Smooth muscle cell (in vitro differentiated cells): Measurements from ENCODE around the gene YWHAB. TPM values are rescaled to one million over a fixed set of nuclear protein-coding genes. Genes with fewer than 3 reads are reported as not detected.
"Not testable (repeated sequence)": the region's sequence is repeated elsewhere in the genome, so short reads cannot be mapped to it uniquely, and the experiment has no call there.

ENCODE experiments used
- DNase-seq: peaks from one replicate; lab custom pipeline; 2025; ENCODE audit not compliant: unreplicated experiment; lab: John Stamatoyannopoulos, UW
- H2AFZ ChIP-seq: fragments of 200-600 bp; sonication (generic); 2 replicates; pipeline ENCODE4 v1.6.0; 2016; ENCODE audit warnings: antibody characterized with exemption, low read depth, mild to moderate bottlenecking
- H3F3A ChIP-seq: fragments of 200-600 bp; sonication (generic); 2 replicates; pipeline ENCODE4 v1.6.0; 2017; ENCODE audit warnings: antibody characterized with exemption, low read depth
- H3K27ac ChIP-seq: fragments of 200-600 bp; sonication (generic); 2 replicates; pipeline ENCODE4 v1.5.1; 2016; ENCODE audit warnings: low read depth, mild to moderate bottlenecking
- H3K27me3 ChIP-seq: fragments of 200-600 bp; sonication (generic); 2 replicates; pipeline ENCODE4 v1.6.1; 2016; ENCODE audit warnings: low read depth, mild to moderate bottlenecking
- H3K36me3 ChIP-seq: fragments of 200-600 bp; sonication (generic); 2 replicates; pipeline ENCODE4 v1.5.1; 2016; ENCODE audit warnings: low read depth
- H3K4me1 ChIP-seq: fragments of 200-600 bp; sonication (generic); 2 replicates; pipeline ENCODE4 v1.5.1; 2016; ENCODE audit warnings: low read depth
- H3K4me2 ChIP-seq: fragments of 200-600 bp; sonication (generic); 2 replicates; pipeline ENCODE4 v1.6.0; 2016; ENCODE audit warnings: mild to moderate bottlenecking
- H3K4me3 ChIP-seq: fragments of 200-600 bp; sonication (generic); 2 replicates; pipeline ENCODE4 v1.5.1; 2016; ENCODE audit warnings: mild to moderate bottlenecking
- H3K79me2 ChIP-seq: fragments of 200-600 bp; sonication (generic); 2 replicates; pipeline ENCODE4 v1.6.0; 2016; ENCODE audit warnings: low read depth, mild to moderate bottlenecking
- H3K9ac ChIP-seq: fragments of 200-600 bp; sonication (generic); 2 replicates; pipeline ENCODE4 v1.6.0; 2016; ENCODE audit warnings: low read depth
- H3K9me3 ChIP-seq: fragments of 200-600 bp; sonication (generic); replicated peaks from 2 replicates; pipeline ENCODE4 v1.5.1; 2016; ENCODE audit warnings: low read depth
- H4K20me1 ChIP-seq: fragments of 200-600 bp; sonication (generic); 2 replicates; pipeline ENCODE4 v1.6.0; 2016; ENCODE audit warnings: low read depth
- CTCF ChIP-seq: fragments of 200-600 bp; sonication (generic); IDR thresholded peaks from 2 replicates; pipeline ENCODE4 v1.5.1; 2017; ENCODE audit warnings: borderline replicate concordance, mild to moderate bottlenecking, antibody characterized with exemption; ENCODE audit not compliant: insufficient read depth, poor library complexity, severe bottlenecking
- WGBS: methylation state at CpG from one replicate; pipeline ENCODE4 v1.1.7; 2016; ENCODE audit warnings: low lambda C conversion rate; 5-methylcytosine and 5-hydroxymethylcytosine counted together
- polyA plus RNA-seq: library from polyadenylated mRNA; unstranded; fragments of >200 nt; fragmentation: Nextera tagmentation; extraction: Ambion mirVana; gene quantifications from 2 replicates; pipeline ENCODE4 v1.2.1, GENCODE V29; 2016
- total RNA-seq: library from RNA; depleted of rRNA; stranded (reverse); fragments of >200 nt; gene quantifications from 2 replicates; pipeline ENCODE4 v1.2.3, GENCODE V29; 2014

YWHAB gene
- total and polyA plus RNA-seq, 2 experiments from 2014 or later = 99.8 to 226 TPM

GRCh38 chr20:44861531-44862006 lies 23.9 kb upstream of the YWHAB start:
- H3K27ac ChIP-seq = no peak overlapping the region

GRCh38 chr20:44862286-44862685 lies 23.2 kb upstream of the YWHAB start:
- DNase-seq = no peak
- no peaks in the 10 kb centered on the region for H3K36me3 ChIP-seq
- H3K9me3 ChIP-seq = no peaks in the 10 kb centered on the region
- no peak overlapping the region for H3K4me3 ChIP-seq
- no peaks in the 10 kb centered on the region for H4K20me1 ChIP-seq
- H3K27me3 ChIP-seq = no peaks in the 10 kb centered on the region
- no peak for TF ChIP-seq CTCF
- no peak overlapping the region for H3K4me2 ChIP-seq
- H3K27ac ChIP-seq = no peak overlapping the region
- H3F3A ChIP-seq = no peaks in the 10 kb centered on the region
- H3K4me1 ChIP-seq = no peaks in the 10 kb centered on the region
- no peak overlapping the region for H2AFZ ChIP-seq
- WGBS = 100% methylated on average over 2 of the region's 2 CpGs
- no peaks in the 10 kb centered on the region for H3K79me2 ChIP-seq
- no peak overlapping the region for H3K9ac ChIP-seq

More at GRCh38 chr20:44861531-44862006, 23.9 kb upstream of the YWHAB start:
- no peak for TF ChIP-seq CTCF
- H3K36me3 ChIP-seq = no peaks in the 10 kb centered on the region
- no peaks in the 10 kb centered on the region for H4K20me1 ChIP-seq
- H3F3A ChIP-seq = no peaks in the 10 kb centered on the region
- H3K79me2 ChIP-seq = no peaks in the 10 kb centered on the region
- no peak for DNase-seq
- no peak overlapping the region for H3K4me3 ChIP-seq
- H3K4me1 ChIP-seq = no peaks in the 10 kb centered on the region
- H3K4me2 ChIP-seq = no peak overlapping the region
- no peaks in the 10 kb centered on the region for H3K27me3 ChIP-seq
- no peaks in the 10 kb centered on the region for H3K9me3 ChIP-seq
- no peak overlapping the region for H2AFZ ChIP-seq
- no peak overlapping the region for H3K9ac ChIP-seq
- WGBS = 84% methylated on average over 5 of the region's 5 CpGs

GRCh38 chr20:44863365-44864084 lies 22.0 kb upstream of the YWHAB start:
- not testable (repeated sequence) for H3K27ac ChIP-seq, H2AFZ ChIP-seq, H3K9me3 ChIP-seq, H3K4me2 ChIP-seq, DNase-seq, H4K20me1 ChIP-seq, H3K36me3 ChIP-seq, H3K4me1 ChIP-seq, H3K79me2 ChIP-seq, H3K27me3 ChIP-seq, H3K9ac ChIP-seq, H3K4me3 ChIP-seq, H3F3A ChIP-seq
- 64% methylated on average over 4 of the region's 4 CpGs for WGBS

- H3K36me3 ChIP-seq, H3K27ac ChIP-seq: not testable (repeated sequence)
- WGBS = 96% methylated on average over 3 of the region's 3 CpGs
Measured at GRCh38 chr20:44864493-44864892, 21.0 kb upstream of the YWHAB start.

More at GRCh38 chr20:44864493-44864892, 21.0 kb upstream of the YWHAB start:
- not testable (repeated sequence) for H3K9ac ChIP-seq, H3K4me1 ChIP-seq, DNase-seq, H3K27me3 ChIP-seq, H3F3A ChIP-seq, H4K20me1 ChIP-seq, H3K79me2 ChIP-seq, H3K4me2 ChIP-seq, H2AFZ ChIP-seq, H3K9me3 ChIP-seq, H3K4me3 ChIP-seq
